Kasumi-1 (cell line): Measurements from ENCODE around the gene CENPH.
"Not testable (repeated sequence)": the region's sequence is repeated elsewhere in the genome, so short reads cannot be mapped to it uniquely, and the experiment has no call there.

Experiments used
- DNase-seq, 2 experiments: peaks; one replicate each; lab custom pipeline; 2025; lab: John Stamatoyannopoulos, UW

Gene CENPH

DNA sequence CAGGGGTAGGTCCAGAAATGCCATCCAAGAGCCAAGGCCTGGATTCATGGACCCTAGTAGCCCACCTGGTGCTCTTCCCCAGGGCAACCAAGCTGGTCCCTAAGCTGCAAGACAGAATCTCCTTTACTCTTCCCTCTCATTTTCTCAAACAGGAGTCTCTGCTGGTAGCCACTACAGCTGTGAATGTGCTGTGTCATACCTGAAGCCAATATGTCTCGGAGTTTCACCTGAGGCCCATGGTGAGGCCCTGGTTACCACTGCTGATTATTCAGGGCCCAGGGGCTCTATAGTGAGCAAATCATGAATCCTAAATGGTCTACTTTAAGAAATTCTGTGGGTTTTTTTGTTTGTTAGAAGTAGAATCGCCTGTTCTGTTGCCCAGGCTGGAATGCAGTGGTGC lies 61.2 kb downstream of the CENPH start:
- no peak for DNase-seq

DNA sequence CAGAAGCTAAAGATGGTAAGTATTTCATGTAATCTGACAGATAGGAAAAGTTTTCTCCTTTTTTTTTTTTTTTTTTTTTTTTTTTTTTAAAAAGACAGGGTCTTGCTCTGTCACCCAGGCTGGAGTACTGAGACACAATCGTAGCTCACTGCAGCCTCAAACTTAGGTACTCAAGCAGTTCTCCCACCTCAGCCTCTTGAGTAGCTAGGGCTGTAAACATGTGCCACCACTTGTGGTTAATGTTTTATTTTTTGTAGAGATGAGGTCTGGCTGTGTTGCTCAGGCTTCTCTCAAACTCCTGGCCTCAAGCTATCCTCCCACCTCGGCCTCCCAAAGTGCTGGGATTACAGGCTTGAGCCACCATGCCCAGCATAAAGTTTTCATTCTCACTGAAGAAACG lies 63.1 kb downstream of the CENPH start:
- DNase-seq, result no peak

- not testable (repeated sequence) for DNase-seq
These were observed 66.6 kb downstream of the CENPH start for GRCh38 chr5:69255940-69256339.

DNA sequence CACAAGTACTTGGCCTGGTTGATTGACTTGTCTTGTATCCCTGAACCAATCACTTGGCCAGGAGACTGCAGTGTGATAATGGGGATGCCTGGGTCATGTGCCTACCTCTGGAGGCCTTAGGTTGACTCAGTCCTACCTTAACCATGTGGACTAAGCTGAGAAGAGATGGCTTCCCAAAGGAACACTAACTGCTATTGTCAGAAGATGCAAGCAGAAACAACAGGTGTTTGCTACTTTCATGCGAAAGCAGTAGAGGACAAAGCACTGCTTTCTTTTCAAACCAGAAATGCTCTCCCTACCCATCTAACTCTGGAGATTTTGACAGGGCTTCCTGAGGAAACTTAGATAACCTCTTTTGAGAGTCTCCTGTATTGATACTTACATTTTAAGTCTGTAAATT lies 68.2 kb downstream of the CENPH start:
- DNase-seq, result no peak
